ENCODE results near the gene NKG7. TPM values are rescaled to one million over a fixed set of nuclear protein-coding genes. Genes with fewer than 3 reads are reported as not detected.

NKG7 gene
- total RNA-seq, 4 donors from 2014 or later = 1.5 to 4.1 (median 2.4) TPM; not detected in 1

DNA sequence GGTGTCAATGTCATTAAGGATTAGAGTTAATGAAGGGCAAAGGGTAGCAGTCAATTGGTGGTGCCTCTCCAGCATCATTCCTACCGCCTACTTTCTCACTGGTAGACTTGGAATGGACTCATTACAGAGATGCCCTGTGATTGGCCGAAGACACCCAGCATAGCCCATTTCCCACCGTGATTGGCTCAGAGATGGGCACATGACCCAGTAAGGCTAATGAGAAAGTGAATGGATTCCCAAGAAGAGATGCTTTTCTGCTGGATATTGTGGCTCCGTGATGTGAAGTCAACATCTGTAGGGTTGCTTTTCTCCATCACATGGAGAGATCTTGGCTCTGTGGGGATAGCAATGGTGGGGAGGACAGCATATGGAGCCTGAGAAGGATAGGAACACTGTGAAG lies 42.1 kb downstream of the NKG7 start:
- Histone ChIP-seq H3K4me3 (no peak overlapping the region), H3K36me3 (peaks cover 0 to 22% (median 12%) of the 10 kb centered on the region in 4 donors), H3K4me1 (peaks cover 7 to 15% (median 11%) of the 10 kb centered on the region in 4 donors), H3K27ac (replicated peaks in 1 of 4) (no peak overlapping the region), H3K9me3 (no peaks in the 10 kb centered on the region), H3K27me3 (peaks cover 5 to 71% (median 32%) of the 10 kb centered on the region in 4 donors)
- intact Hi-C loops (cut with DNase I) = loop anchor here (10.0 kb wide), 1 partner anchor 324 kb away; no protein-coding TSS in a partner anchor
- DNase-seq (ENCODE audit: extremely low spot score) = no peak
- WGBS = 100% methylated on average over 4 of the region's 4 CpGs
- TF ChIP-seq POLR2A (IDR thresholded peaks at IDR 0.05; ENCODE audit: low read depth) (no peak), POLR2AphosphoS5 (IDR thresholded peaks at IDR 0.05) (no peak), EP300 (IDR thresholded peaks at IDR 0.05) (no peak)
- TF ChIP-seq, protein P1, sequence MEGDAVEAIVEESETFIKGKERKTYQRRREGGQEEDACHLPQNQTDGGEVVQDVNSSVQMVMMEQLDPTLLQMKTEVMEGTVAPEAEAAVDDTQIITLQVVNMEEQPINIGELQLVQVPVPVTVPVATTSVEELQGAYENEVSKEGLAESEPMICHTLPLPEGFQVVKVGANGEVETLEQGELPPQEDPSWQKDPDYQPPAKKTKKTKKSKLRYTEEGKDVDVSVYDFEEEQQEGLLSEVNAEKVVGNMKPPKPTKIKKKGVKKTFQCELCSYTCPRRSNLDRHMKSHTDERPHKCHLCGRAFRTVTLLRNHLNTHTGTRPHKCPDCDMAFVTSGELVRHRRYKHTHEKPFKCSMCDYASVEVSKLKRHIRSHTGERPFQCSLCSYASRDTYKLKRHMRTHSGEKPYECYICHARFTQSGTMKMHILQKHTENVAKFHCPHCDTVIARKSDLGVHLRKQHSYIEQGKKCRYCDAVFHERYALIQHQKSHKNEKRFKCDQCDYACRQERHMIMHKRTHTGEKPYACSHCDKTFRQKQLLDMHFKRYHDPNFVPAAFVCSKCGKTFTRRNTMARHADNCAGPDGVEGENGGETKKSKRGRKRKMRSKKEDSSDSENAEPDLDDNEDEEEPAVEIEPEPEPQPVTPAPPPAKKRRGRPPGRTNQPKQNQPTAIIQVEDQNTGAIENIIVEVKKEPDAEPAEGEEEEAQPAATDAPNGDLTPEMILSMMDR (IDR thresholded peaks at IDR 0.05) = no peak

DNA sequence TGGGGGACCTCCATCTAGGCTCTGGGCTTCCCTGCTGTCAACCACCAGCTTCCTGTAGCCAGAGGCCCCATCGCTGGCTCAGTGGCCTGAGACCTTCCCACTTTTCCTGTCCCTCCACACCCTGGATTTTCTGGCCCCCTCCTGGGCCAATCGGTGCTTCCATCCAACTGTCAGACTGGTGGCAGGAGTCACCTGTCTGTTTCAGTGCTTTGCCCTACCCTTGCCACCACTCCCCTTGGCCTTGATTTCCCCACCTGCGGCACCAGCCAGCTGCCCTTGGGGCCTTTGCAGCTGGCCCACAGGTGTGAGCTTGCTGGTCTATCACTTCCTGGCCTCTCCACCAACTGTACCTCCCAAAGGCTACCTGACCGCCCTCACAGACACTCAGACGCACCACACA lies 43.0 kb downstream of the NKG7 start:
- Histone ChIP-seq H3K4me3 (no peak overlapping the region), H3K27me3 (peaks cover 5 to 77% (median 32%) of the 10 kb centered on the region in 4 donors), H3K36me3 (peaks cover 0 to 22% (median 12%) of the 10 kb centered on the region in 4 donors), H3K9me3 (no peaks in the 10 kb centered on the region), H3K27ac (replicated peaks in 1 of 4) (no peak overlapping the region), H3K4me1 (peaks cover 7 to 15% (median 11%) of the 10 kb centered on the region in 4 donors)
- 86% methylated on average over 1 of the region's 5 CpGs for WGBS
- intact Hi-C loops (cut with DNase I) = no loop called here
- no peak for DNase-seq (ENCODE audit: extremely low spot score)
- TF ChIP-seq POLR2AphosphoS5 (IDR thresholded peaks at IDR 0.05) (no peak), POLR2A (IDR thresholded peaks at IDR 0.05; ENCODE audit: low read depth) (no peak), EP300 (IDR thresholded peaks at IDR 0.05) (no peak)
- TF ChIP-seq, protein P1 (IDR thresholded peaks at IDR 0.05) = no peak

DNA sequence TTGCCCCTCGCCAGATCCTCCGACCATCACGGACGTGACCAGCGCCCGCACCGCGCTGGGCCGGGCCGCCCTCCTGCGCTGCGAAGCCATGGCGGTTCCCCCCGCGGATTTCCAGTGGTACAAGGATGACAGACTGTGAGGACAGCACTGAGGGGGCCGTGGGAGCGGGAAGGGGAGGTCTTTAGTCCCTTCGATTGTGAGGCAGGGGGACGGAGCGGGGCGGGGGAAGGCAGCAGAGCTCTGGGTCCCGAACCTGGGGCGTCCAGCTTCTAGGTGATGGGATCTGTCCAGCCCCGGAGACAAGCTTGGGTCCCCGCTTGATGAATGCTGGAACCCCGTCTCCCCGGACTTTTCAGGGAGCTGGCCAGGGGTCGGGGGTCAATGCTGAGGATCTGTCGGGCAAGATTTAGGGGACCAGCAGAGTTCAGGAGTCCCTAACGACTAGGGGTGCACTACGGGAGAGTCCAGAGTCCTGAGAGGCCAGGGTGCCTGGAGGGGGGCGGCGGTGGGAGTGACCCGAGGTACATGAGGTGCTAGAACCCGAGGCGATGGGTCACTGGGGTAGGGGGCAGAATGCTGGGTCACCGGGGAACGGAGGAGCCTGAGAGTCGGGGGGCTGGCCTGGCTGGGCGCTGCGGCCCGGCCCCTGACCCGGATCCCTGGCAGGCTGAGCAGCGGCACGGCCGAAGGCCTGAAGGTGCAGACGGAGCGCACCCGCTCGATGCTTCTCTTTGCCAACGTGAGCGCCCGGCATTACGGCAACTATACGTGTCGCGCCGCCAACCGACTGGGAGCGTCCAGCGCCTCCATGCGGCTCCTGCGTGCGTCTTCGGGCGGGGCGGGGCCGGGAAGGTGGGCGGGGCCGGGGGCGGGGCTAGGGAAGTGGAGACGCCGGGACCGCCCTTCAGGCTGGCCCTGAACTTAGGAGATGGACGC lies 45.1 kb downstream of the NKG7 start:
- H3K4me1 ChIP-seq = peaks cover 7 to 15% (median 11%) of the 10 kb centered on the region in 4 donors
- no peaks in the 10 kb centered on the region for H3K9me3 ChIP-seq
- H3K4me3 ChIP-seq = peak overlapping the region; percentile 11 to 40 (median 20)
- TF ChIP-seq EP300 (IDR thresholded peaks at IDR 0.05) (no peak), POLR2A (IDR thresholded peaks at IDR 0.05; ENCODE audit: low read depth) (no peak)
- TF ChIP-seq, protein P1 (IDR thresholded peaks at IDR 0.05) = peak in 1 of 3 experiments; percentile 2
- H3K27ac ChIP-seq (replicated peaks in 1 of 4) = no peak overlapping the region
- peaks cover 5 to 93% (median 32%) of the 10 kb centered on the region in 4 donors for H3K27me3 ChIP-seq
- intact Hi-C loops (cut with DNase I) = no loop called here
- peaks cover 0 to 17% (median 12%) of the 10 kb centered on the region in 4 donors for H3K36me3 ChIP-seq
- no peak for DNase-seq (ENCODE audit: extremely low spot score)
- 8% methylated on average over 43 of the region's 75 CpGs for WGBS

DNA sequence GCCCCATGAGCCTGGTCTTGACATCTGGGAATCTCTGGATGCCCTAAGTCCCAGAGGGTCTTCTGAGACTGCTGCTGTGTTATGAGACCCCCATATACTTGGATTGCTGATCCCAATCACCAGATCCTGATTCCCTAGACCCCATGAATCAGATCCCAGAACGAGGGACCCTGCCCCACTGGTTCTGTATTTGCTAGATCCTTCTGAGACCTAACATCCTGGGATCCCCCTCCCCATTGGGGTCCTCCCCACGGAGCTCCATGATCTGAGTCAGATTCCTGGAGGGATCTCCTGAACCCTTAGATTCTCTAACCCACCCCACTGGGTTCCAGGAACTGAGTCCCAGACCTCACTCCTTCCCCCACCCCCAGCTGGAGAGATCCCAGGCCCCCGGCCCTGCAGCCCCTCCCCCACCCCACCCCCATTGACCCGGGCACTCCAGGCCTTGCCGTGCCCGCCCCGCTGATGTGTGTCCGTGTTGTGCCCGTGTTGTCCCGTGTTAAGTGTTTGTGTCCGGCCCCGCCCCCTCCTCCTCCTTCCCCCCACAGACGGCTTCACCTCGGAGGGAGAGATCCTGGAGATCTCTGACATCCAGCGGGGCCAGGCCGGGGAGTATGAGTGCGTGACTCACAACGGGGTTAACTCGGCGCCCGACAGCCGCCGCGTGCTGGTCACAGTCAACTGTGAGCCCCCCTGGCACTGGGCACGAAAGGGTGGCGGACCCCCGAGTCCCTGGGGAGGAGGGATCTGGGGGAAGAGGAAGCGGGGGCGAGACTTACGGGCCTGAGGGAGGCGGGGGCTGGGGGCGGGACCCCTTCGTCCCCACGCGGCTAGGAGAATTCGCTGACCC lies 46.0 kb downstream of the NKG7 start:
- no peak for DNase-seq (ENCODE audit: extremely low spot score)
- no peak for TF ChIP-seq POLR2AphosphoS5 (IDR thresholded peaks at IDR 0.05)
- no peak for TF ChIP-seq EP300 (IDR thresholded peaks at IDR 0.05)
- TF ChIP-seq POLR2A (IDR thresholded peaks at IDR 0.05; ENCODE audit: low read depth) = no peak
- TF ChIP-seq, protein P1 (IDR thresholded peaks at IDR 0.05) = no peak
- 37% methylated on average over 11 of the region's 36 CpGs for WGBS
- no peak overlapping the region for H3K27ac ChIP-seq (replicated peaks in 1 of 4)
- peaks cover 0 to 8% (median 5%) of the 10 kb centered on the region in 4 donors for H3K36me3 ChIP-seq
- H3K9me3 ChIP-seq = no peaks in the 10 kb centered on the region
- peaks cover 7 to 15% (median 11%) of the 10 kb centered on the region in 4 donors for H3K4me1 ChIP-seq
- peaks cover 5 to 96% (median 32%) of the 10 kb centered on the region in 4 donors for H3K27me3 ChIP-seq
- intact Hi-C loops (cut with DNase I) = no loop called here
- no peak overlapping the region for H3K4me3 ChIP-seq
